DOHH2 (cell line): ENCODE results near the gene NRF1.
A peak's percentile ranks its signal among the peaks of the same experiment; 100 is the strongest.
"Not testable (repeated sequence)": the region's sequence is repeated elsewhere in the genome, so short reads cannot be mapped to it uniquely, and the experiment has no call there.

Experiments used
- H3F3A ChIP-seq: fragments of 200-600 bp; sonication (generic), shearing (Covaris generic); 2 replicates; pipeline ENCODE4 v1.6.0; 2016; ENCODE audit warnings: antibody characterized with exemption, mild to moderate bottlenecking; ENCODE audit not compliant: control insufficient read depth, insufficient read depth
- H3K27ac ChIP-seq: fragments of 200-600 bp; sonication (generic); 2 replicates; pipeline ENCODE4 v1.5.1; 2014; ENCODE audit warnings: low read depth, mild to moderate bottlenecking, low read length, moderate library complexity
- H3K27me3 ChIP-seq: fragments of 200-600 bp; sonication (generic); 2 replicates; pipeline ENCODE4 v1.6.1; 2014; ENCODE audit warnings: mild to moderate bottlenecking, low read length, mixed read lengths; ENCODE audit not compliant: control insufficient read depth
- H3K36me3 ChIP-seq: fragments of 200-600 bp; sonication (generic); 2 replicates; pipeline ENCODE4 v1.6.1; 2014; ENCODE audit warnings: mild to moderate bottlenecking, low read length, moderate library complexity, mixed read lengths; ENCODE audit not compliant: control insufficient read depth
- H3K4me1 ChIP-seq: fragments of 200-600 bp; sonication (generic); 2 replicates; pipeline ENCODE4 v1.6.1; 2014; ENCODE audit warnings: mild to moderate bottlenecking, low read length, mixed read lengths; ENCODE audit not compliant: control insufficient read depth
- H3K4me2 ChIP-seq: fragments of 200-600 bp; sonication (generic); 2 replicates; pipeline ENCODE4 v1.6.0; 2014; ENCODE audit warnings: mild to moderate bottlenecking, low read length, moderate library complexity
- H3K4me3 ChIP-seq: fragments of 200-600 bp; sonication (generic); 2 replicates; pipeline ENCODE4 v1.5.1; 2014; ENCODE audit warnings: mild to moderate bottlenecking, low read length, mixed read lengths
- H3K79me2 ChIP-seq: fragments of 200-600 bp; sonication (generic); 2 replicates; pipeline ENCODE4 v1.6.1; 2014; ENCODE audit warnings: mild to moderate bottlenecking, low read length, mixed read lengths; ENCODE audit not compliant: control insufficient read depth
- H3K9me2 ChIP-seq: fragments of 200-600 bp; sonication (generic); replicated peaks from 2 replicates; pipeline ENCODE4 v1.6.1; 2014; ENCODE audit warnings: mild to moderate bottlenecking, low read length, mixed read lengths; ENCODE audit not compliant: control insufficient read depth
- H3K9me3 ChIP-seq: fragments of 200-600 bp; sonication (generic); 2 replicates; pipeline ENCODE4 v1.6.1; 2014; ENCODE audit warnings: antibody characterized with exemption, low read length, mixed read lengths; ENCODE audit not compliant: control insufficient read depth, insufficient read depth
- H4K20me1 ChIP-seq: fragments of 200-600 bp; sonication (generic); 2 replicates; pipeline ENCODE4 v1.6.0; 2014; ENCODE audit warnings: low read depth, mild to moderate bottlenecking, antibody characterized with exemption, low read length, moderate library complexity; ENCODE audit not compliant: control insufficient read depth, insufficient read depth
- CTCF ChIP-seq: fragments of 200-600 bp; sonication (generic); IDR thresholded peaks from one replicate; pipeline ENCODE4 v1.5.1; 2014; ENCODE audit warnings: antibody characterized with exemption, mild to moderate bottlenecking, low read depth, low read length; ENCODE audit not compliant: poor library complexity, severe bottlenecking
- EZH2phosphoT487 ChIP-seq: fragments of 200-600 bp; sonication (generic); IDR thresholded peaks from 2 replicates; pipeline ENCODE4 v1.6.1; 2017; ENCODE audit warnings: borderline replicate concordance, mild to moderate bottlenecking, antibody characterized with exemption, low read length, moderate library complexity, mixed read lengths

NRF1 gene

GRCh38 chr7:129611246-129612111, at the start of gene NRF1:
Gene NRF1 (plus strand): TSS chr7:129611720. CDS start chr7:129657352, 45,632 bp downstream.
- no peaks in the 10 kb centered on the region for H3K9me2 ChIP-seq
- no peaks in the 10 kb centered on the region for H3K9me3 ChIP-seq
- H3K79me2 ChIP-seq = peaks cover 71% of the 10 kb centered on the region
- peak within 1 kb of the TSS; percentile 91 for H3K4me2 ChIP-seq
- H4K20me1 ChIP-seq = peaks cover 35% of the 10 kb centered on the region
- no peaks in the 10 kb centered on the region for H3K27me3 ChIP-seq
- H3F3A ChIP-seq = peaks cover 16% of the 10 kb centered on the region
- peak within 1 kb of the TSS; percentile 92 for H3K4me3 ChIP-seq
- peak within 1 kb of the TSS; percentile 71 for H3K27ac ChIP-seq
- H3K4me1 ChIP-seq = peaks cover 60% of the 10 kb centered on the region
- H3K36me3 ChIP-seq = peaks cover 57% of the 10 kb centered on the region
- TF ChIP-seq CTCF = no peak
- no peak for TF ChIP-seq EZH2phosphoT487

- H3K36me3 ChIP-seq, H3K4me3 ChIP-seq, H3F3A ChIP-seq, H3K79me2 ChIP-seq, H3K27ac ChIP-seq, H4K20me1 ChIP-seq, H3K9me3 ChIP-seq, H3K4me2 ChIP-seq, H3K9me2 ChIP-seq, H3K4me1 ChIP-seq: not testable (repeated sequence)
- peaks cover 19% of the 10 kb centered on the region for H3K27me3 ChIP-seq
These were observed 45.2 kb upstream of the NRF1 start for GRCh38 chr7:129566323-129566722.

GRCh38 chr7:129567377-129567776, 44.1 kb upstream of the NRF1 start:
- no peaks in the 10 kb centered on the region for H3K4me1 ChIP-seq
- H3K79me2 ChIP-seq = no peaks in the 10 kb centered on the region
- no peak overlapping the region for H3K27ac ChIP-seq
- H3K4me2 ChIP-seq = no peak overlapping the region
- H3K36me3 ChIP-seq = no peaks in the 10 kb centered on the region
- H3K9me3 ChIP-seq = no peaks in the 10 kb centered on the region
- H4K20me1 ChIP-seq = no peaks in the 10 kb centered on the region
- peaks cover 19% of the 10 kb centered on the region for H3K27me3 ChIP-seq
- TF ChIP-seq CTCF (no peak), EZH2phosphoT487 (no peak)
- no peak overlapping the region for H3K4me3 ChIP-seq
- H3K9me2 ChIP-seq = no peaks in the 10 kb centered on the region
- H3F3A ChIP-seq = no peaks in the 10 kb centered on the region

GRCh38 chr7:129568240-129568639, 43.3 kb upstream of the NRF1 start:
- Histone ChIP-seq H3K4me2 (no peak overlapping the region), H3F3A (no peaks in the 10 kb centered on the region), H3K4me1 (no peaks in the 10 kb centered on the region), H3K27ac (no peak overlapping the region), H3K9me3 (no peaks in the 10 kb centered on the region), H3K9me2 (no peaks in the 10 kb centered on the region), H4K20me1 (no peaks in the 10 kb centered on the region), H3K36me3 (no peaks in the 10 kb centered on the region), H3K27me3 (peaks cover 18% of the 10 kb centered on the region), H3K4me3 (no peak overlapping the region), H3K79me2 (no peaks in the 10 kb centered on the region)
- TF ChIP-seq CTCF (no peak), EZH2phosphoT487 (no peak)
